HG02981 (cell line): ENCODE data around the gene KCNMA1.

Experiments used
- ATAC-seq: cut with Tn5 transposase; IDR thresholded peaks from one replicate; pipeline ENCODE4 v1.9.1; 2021; ENCODE audit warnings: mild to moderate bottlenecking, moderate library complexity; ENCODE audit not compliant: unreplicated experiment

KCNMA1 gene

DNA sequence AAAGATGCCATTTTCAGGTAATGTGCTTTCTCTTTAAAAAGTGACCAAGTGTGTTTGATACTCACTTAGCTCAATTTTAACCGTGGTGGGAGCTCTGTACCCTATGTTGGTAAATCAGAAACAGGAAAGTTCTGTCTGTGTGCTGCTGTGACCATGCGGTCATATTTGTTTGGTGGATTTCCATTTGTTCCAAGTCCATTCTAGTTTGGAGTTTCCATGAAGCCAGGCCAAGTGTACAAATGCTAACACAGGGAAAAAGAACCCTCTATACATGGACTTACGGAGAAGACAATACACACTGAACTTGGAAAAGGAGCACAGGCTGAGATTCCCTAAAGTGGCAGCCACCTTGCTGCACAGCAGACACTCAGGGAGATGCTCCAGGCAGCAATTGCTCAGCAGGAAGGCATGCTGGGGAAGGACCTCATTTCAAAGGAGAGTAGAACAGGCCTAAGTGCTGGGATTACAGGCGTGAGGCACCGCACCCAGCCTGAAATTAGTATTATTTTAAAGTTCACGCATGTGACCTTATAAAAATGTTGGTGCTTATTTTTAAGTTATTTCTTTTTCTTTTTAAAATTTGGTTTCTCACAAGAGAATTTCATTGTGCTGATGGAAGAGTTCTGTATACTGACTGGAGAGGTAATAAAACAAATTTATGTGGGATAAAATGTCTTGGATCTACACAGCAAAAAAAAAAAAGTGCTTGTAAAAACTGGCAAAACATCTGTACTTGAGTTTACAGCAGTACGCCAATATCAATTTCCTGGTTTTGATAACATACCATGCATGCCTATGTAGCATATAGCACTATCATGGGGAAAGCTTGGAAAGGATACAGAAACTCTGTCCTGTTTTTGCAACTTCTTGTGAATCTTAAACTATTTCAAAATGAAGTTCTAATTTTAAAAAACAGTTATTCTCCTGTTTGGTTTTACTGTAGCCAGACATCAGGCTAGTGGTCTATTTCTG is 436.2 kb downstream of the KCNMA1 start:
- no peak for ATAC-seq

DNA sequence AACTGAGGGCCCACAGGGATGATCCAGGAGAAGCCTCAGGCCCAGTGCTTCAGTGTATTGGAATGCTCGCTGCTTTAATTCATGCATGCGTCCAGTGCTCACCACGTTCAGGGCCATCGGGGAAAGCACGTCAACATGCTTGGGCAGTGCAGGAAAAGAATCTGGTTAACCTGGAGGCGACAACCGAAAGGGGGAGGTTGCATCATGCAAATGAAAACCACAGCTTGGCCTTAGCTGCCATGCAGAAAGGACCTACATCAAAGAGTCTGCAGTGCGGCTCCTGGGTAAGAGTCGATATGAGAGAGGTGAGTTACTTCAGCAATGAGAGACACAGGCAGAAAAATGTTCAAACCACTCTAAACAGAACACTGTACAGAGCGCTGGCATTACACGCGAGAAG is 440.1 kb downstream of the KCNMA1 start:
- no peak for ATAC-seq

DNA sequence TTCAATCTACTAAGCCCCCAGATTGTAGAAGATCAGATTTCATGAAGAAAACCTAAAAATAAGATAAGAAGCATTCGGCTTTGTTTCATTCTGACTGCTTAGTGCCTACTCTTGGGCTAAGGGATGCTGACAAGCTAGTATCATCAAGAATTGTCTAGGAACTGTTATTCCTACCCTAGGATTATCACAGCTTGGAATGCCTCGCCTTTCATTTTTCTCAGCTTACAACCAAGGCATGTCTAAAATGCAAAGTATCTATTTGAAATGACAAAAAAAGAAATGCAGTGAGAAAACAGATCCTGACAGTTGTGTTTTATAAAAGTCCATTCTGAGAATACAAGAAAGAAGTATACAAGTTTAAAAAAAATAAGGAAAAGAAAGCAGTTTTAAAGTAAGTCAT is 441.0 kb downstream of the KCNMA1 start:
- ATAC-seq, result no peak

GRCh38 chr10:77195101-77195500 is 442.5 kb downstream of the KCNMA1 start:
- ATAC-seq, result no peak

GRCh38 chr10:77193001-77193400 is 444.6 kb downstream of the KCNMA1 start:
- no peak for ATAC-seq

DNA sequence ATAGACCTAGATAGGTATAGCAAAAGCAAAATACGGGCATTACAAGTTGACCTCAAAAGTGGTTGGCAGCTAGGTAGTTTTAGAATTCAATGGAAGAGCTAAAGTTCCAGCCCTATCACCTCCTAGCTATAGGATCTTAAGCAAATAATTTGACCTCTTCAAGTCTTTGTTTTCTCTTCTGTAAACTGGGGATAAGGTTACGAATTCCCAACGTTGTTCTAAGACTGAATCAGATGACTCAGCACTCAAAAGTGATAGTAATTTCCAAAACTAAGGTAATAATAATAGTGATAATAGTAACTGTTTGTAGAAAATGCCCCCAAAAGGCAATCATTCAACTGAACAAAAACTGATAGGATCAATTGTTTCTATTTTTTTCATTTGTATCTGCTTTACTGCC is 445.2 kb downstream of the KCNMA1 start:
- ATAC-seq, result no peak

GRCh38 chr10:77191324-77192049 is 446.1 kb downstream of the KCNMA1 start:
- ATAC-seq, result no peak

DNA sequence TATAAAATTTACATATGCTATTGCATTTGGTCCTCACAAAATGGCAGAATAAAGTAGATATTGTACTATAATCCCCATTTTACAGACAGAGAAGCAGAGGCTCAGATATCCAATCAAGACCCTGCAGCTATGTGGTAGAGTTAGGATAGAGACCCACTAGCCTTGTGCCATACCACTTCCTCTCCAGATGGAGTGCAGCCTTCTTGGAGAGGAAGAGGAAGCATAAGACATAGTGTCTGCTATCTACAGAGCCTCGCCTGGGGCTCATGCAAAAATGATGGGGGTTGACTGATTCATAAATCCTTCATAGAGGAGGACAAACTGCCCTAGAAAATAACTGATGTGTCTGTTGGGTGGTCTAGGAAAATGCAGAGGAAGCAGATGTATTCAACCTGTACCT is 447.3 kb downstream of the KCNMA1 start:
- ATAC-seq, result no peak

DNA sequence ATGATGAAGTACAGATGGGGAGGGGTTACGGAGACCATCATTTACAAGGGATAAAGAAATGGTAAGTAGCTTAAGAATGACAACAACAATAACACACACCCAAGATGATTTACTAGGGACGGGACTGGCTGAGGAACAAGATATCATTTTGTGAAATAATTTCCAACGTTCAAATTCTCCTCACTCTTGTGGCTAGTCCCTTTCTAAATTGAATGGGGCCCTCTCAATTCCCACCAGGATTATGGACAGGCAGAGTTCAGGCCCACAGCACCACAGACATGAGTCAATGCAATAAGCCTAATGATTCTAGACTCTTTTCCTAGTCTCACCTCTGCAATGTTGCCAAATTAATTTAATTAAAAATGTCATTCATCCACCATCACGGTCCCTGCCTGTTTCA is 448.1 kb downstream of the KCNMA1 start:
- ATAC-seq, result no peak

DNA sequence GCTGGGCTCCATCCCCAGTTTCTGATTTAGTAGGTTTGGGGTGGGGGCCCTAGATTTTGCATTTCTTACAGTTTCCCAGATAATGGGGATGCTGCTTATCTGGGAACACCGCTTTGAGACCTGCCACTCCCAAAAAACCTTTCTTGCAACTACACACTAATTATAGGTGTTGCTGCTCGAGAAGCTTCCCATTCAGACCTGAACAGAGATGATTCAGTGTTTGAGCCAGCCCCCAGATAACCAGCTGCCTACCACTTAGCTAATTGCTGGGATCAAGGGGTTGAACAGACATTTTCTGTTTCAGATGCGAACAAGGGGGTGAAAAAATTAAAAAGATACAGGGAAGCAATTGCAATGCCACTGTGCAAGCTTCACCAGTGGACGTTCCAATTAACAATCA is 448.5 kb downstream of the KCNMA1 start:
- ATAC-seq, result no peak

DNA sequence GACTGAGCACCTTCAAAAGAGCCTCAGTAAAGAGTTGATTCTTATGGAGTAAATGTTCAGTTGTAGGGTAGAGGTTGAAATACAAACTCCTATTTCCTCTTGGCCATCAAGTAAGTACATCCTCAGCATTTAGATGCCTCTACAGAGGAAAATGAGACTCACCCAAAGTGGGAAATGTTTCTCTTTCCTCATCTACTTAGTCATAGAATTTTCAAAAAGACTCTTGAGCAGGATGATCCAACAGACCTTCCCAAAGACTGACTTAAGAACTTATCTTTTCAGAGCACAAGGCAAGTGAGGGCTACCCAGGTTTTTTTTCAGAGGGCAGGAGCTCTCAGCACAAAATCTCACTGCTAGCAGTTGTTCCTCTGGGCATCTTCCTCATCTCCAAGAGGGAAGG is 449.1 kb downstream of the KCNMA1 start:
- no peak for ATAC-seq

GRCh38 chr10:77188000-77188395 is 449.6 kb downstream of the KCNMA1 start:
- no peak for ATAC-seq

- no peak for ATAC-seq
These were observed 450.1 kb downstream of the KCNMA1 start for GRCh38 chr10:77187376-77187999.

DNA sequence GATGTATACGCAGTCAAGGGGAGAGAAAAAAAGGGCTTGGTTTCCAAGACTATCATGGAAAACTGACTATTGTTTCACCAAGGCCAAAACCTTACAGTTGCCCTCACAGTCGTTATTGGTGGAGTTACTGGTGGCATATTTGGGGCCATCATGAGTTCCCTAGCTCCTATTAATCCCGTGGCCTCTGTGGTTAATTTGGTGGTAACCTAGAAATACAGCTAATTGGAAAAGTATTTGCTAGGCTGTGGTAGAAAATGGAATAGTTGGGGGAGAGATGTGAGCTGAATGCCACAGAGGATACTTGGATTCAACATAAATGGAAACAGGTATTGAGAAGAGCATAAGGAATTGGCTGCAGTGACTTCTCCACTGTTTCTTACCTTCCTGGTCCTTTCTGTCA is 450.7 kb downstream of the KCNMA1 start:
- ATAC-seq, result no peak

- no peak for ATAC-seq
These were observed 451.9 kb downstream of the KCNMA1 start for GRCh38 chr10:77185696-77186095.

GRCh38 chr10:77182803-77183202 is 454.8 kb downstream of the KCNMA1 start:
- ATAC-seq, result no peak

DNA sequence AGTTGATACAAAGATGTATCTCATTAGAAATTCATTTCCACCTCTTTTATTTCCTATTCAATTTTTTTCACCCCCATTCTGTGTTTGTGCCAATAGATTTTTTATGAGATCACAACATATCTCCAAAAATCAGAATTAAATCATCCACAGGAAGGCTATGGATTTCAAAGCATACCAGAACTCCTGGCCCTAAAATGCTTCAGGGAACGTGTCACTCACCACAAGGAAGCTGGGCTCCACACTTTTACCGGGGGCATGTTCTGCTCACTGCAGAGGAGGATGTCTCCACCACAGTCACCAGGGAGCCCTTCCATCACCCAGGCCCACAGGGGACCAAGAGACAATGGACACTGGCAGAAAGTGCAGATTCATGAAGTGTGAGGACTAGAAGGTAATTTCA is 456.8 kb downstream of the KCNMA1 start:
- ATAC-seq, result no peak

- ATAC-seq, result no peak
These were observed 457.5 kb downstream of the KCNMA1 start for GRCh38 chr10:77180104-77180503.

DNA sequence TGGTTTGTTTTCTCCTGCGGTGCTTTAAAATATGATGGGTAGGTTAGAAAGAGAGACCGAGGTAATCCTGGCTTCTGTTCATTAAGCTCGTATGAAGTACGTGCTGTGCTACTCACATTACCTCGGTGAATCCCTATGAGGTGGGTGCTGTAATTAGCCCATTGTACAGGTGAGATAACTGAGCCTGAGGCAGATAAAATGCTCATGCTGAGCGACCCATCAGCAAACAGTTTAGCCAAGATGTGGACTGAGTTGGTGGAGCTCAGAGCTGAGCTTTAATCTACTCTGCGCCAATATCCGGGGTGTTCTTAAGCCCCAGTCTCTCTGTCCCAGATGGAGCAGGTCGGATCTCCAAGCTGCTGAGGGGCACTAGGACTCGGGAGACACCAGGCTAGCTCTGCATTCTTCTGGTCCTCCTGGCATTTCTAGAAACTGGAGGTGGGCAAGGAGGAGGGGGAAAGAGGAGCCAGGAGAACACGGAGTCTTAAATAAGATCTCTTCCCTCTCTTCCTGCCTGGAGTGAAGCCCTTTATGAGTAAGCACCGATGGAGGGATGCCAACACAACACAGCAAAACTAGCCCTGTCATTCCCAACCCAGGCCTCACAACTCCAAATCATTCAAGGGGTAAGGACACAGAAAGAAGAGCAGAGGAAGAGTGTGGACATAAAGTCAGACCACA is 458.5 kb downstream of the KCNMA1 start:
- no peak for ATAC-seq

- no peak for ATAC-seq
These were observed 460.0 kb downstream of the KCNMA1 start for GRCh38 chr10:77177589-77177988.

- no peak for ATAC-seq
These were observed 460.4 kb downstream of the KCNMA1 start for GRCh38 chr10:77177161-77177560.
